Measurements from ENCODE around the gene GP1BB. TPM values are rescaled to one million over a fixed set of nuclear protein-coding genes. Genes with fewer than 3 reads are reported as not detected.

The GP1BB gene
- polyA plus RNA-seq, 2 of the 4 experiments (the other 2 are of a cell fraction): 0.06 to 0.48 TPM

GRCh38 chr22:19758896-19759426 lies 35.6 kb downstream of the GP1BB start:
- Histone ChIP-seq H3K4me3 (no peak overlapping the region), H3K4me1 (peaks cover 4% of the 10 kb centered on the region; the same call in 1 of the 3 replicates), H3K27ac (no peak overlapping the region), H3K9me3 (no peaks in the 10 kb centered on the region), H3K4me2 (no peak overlapping the region)
- FAIRE-seq (no peak), ATAC-seq (no peak), DNase-seq (ENCODE audit: low read depth in 1 of 2, low spot score in 1 of 2) (no peak)
- TF ChIP-seq TFCP2L1 (CRISPR knock-in tag; IDR thresholded peaks at IDR 0.05) (no peak), HOXB13 (CRISPR knock-in tag; IDR thresholded peaks at IDR 0.05; ENCODE audit: low read depth) (no peak), KDM1A (IDR thresholded peaks at IDR 0.05; ENCODE audit: low read depth) (no peak), GATA3 (IDR thresholded peaks at IDR 0.05; ENCODE audit: borderline replicate concordance) (no peak), POLR2A (IDR thresholded peaks at IDR 0.05; ENCODE audit: low read length) (no peak), MAX (IDR thresholded peaks at IDR 0.05) (no peak), HMGXB4 (CRISPR knock-in tag; IDR thresholded peaks at IDR 0.05; ENCODE audit: borderline replicate concordance) (no peak), NFE2L2 (conservative IDR thresholded peaks at IDR 0.05; ENCODE audit: low read length) (no peak)
- ChIA-PET POLR2A (no interaction called here), CTCF (interaction anchor here (0.6 to 6.2 kb wide), 3 partner anchors 28 to 153 kb away, joined by 3 to 62 read pairs (median 30); no protein-coding TSS in a partner anchor)
- 85% methylated on average over 9 of the region's 21 CpGs for WGBS (ENCODE audit: missing lambda C conversion rate)

GRCh38 chr22:19759427-19760057 lies 36.2 kb downstream of the GP1BB start:
- Histone ChIP-seq H3K9me3 (no peaks in the 10 kb centered on the region), H3K27ac (no peak overlapping the region; a peak in 1 of 6 replicates), H3K4me1 (peaks cover 4% of the 10 kb centered on the region; the same call in 1 of the 3 replicates), H3K4me2 (peak overlapping the region; percentile 59), H3K4me3 (no peak overlapping the region)
- FAIRE-seq (no peak), DNase-seq (ENCODE audit: low read depth in 1 of 2, low spot score in 1 of 2) (no peak), ATAC-seq (no peak)
- ChIA-PET POLR2A (no interaction called here), CTCF (interaction anchor here (6.2 kb wide), 1 partner anchor 152 kb away, joined by 62 read pairs; no protein-coding TSS in a partner anchor)
- TF ChIP-seq CBX8 (IDR thresholded peaks at IDR 0.05) (no peak), SREBF2 (IDR thresholded peaks at IDR 0.05) (no peak), FOSL2 (IDR thresholded peaks at IDR 0.05) (no peak), FOSL2 (CRISPR knock-in tag; IDR thresholded peaks at IDR 0.05) (no peak), E2F6 (IDR thresholded peaks at IDR 0.05; ENCODE audit: borderline replicate concordance, low read depth) (no peak), HOXB13 (CRISPR knock-in tag; IDR thresholded peaks at IDR 0.05; ENCODE audit: low read depth) (no peak), KDM1A (IDR thresholded peaks at IDR 0.05; ENCODE audit: low read depth) (no peak), RARB (CRISPR knock-in tag; IDR thresholded peaks at IDR 0.05) (no peak), TP53 (CRISPR knock-in tag; IDR thresholded peaks at IDR 0.05) (no peak), KDM5A (IDR thresholded peaks at IDR 0.05) (no peak), ZC3H11A (IDR thresholded peaks at IDR 0.05) (no peak)
- WGBS (ENCODE audit: missing lambda C conversion rate): 79% methylated on average over 7 of the region's 43 CpGs

- ChIA-PET CTCF (interaction anchor here (6.2 kb wide), 1 partner anchor 152 kb away, joined by 62 read pairs; no protein-coding TSS in a partner anchor), POLR2A (no interaction called here)
- H3K9me3 ChIP-seq: no peaks in the 10 kb centered on the region
- H3K4me1 ChIP-seq: peaks cover 4% of the 10 kb centered on the region; the same call in 1 of the 3 replicates
- no peak for ATAC-seq
- TF ChIP-seq POLR2AphosphoS2 (conservative IDR thresholded peaks at IDR 0.05; ENCODE audit: low read length) (no peak), POLR2A (IDR thresholded peaks at IDR 0.05; ENCODE audit: low read length) (peak; percentile 63)
- FAIRE-seq: no peak
- peak within 1 kb of the TSS; percentile 36 for H3K4me3 ChIP-seq
- H3K27ac ChIP-seq: peak within 1 kb of the TSS; percentile 65 to 90
- peak within 1 kb of the TSS; percentile 59 for H3K4me2 ChIP-seq
- no peak for DNase-seq (ENCODE audit: low read depth in 1 of 2, low spot score in 1 of 2)
- 20% methylated on average over 25 of the region's 79 CpGs for WGBS (ENCODE audit: missing lambda C conversion rate)
Measured at GRCh38 chr22:19760058-19760950, 37.0 kb downstream of the GP1BB start, which contains the start of gene TBX1. TSS of gene TBX1 (plus strand) at chr22:19760778. CDS start at chr22:19760844, 66 bp downstream.

All from A549 (cell line).